ENCODE measurements around the gene EHD1.

DNA sequence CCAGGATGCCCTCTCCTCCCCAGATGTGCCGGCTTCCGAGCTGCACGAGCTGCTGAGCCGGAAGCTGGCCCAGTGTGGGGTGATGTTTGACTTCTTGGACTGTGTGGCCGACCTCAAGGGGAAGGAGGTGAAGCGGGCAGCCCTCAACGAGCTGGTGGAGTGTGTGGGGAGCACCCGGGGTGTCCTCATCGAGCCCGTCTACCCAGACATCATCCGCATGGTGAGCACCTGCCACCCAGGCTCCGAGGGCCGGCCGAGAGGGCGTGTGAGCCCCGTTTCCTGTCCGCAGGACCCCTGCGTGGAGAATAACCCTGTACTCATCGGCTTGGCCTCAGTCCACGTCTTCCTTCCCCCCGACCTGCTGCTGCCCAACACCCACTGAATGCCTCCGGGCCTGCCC lies 48.3 kb upstream of the EHD1 start:
- TF ChIP-seq, protein P1, sequence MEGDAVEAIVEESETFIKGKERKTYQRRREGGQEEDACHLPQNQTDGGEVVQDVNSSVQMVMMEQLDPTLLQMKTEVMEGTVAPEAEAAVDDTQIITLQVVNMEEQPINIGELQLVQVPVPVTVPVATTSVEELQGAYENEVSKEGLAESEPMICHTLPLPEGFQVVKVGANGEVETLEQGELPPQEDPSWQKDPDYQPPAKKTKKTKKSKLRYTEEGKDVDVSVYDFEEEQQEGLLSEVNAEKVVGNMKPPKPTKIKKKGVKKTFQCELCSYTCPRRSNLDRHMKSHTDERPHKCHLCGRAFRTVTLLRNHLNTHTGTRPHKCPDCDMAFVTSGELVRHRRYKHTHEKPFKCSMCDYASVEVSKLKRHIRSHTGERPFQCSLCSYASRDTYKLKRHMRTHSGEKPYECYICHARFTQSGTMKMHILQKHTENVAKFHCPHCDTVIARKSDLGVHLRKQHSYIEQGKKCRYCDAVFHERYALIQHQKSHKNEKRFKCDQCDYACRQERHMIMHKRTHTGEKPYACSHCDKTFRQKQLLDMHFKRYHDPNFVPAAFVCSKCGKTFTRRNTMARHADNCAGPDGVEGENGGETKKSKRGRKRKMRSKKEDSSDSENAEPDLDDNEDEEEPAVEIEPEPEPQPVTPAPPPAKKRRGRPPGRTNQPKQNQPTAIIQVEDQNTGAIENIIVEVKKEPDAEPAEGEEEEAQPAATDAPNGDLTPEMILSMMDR (IDR thresholded peaks at IDR 0.05): no peak
- TF ChIP-seq EZH2phosphoT487 (IDR thresholded peaks at IDR 0.05) (no peak), EZH2 (IDR thresholded peaks at IDR 0.05) (no peak)

Measured in neural progenitor cell (in vitro differentiated cells).